Prostate gland (tissue), 2 donors: ENCODE data around the gene BRSK2.

Source experiments
- POLR2AphosphoS5 ChIP-seq: sonication (generic); formaldehyde crosslinking; IDR thresholded peaks from one replicate; pipeline ENCODE4 v1.6.1; 2017; ENCODE audit warnings: antibody characterized with exemption
- TF ChIP-seq, protein P1 (sequence below), 4 experiments: fragments of 200-600 bp in 2 of 4; fragments of 450-650 bp in 2 of 4; sonication (generic) in 2 of 4; IDR thresholded peaks; 1 replicate in 3 of 4; 2 replicates in 1 of 4; pipeline ENCODE4 v1.5.1; 2016 to 2019; ENCODE audit warnings: antibody characterized with exemption in 4 of 4, mild to moderate bottlenecking in 2 of 4, moderate library complexity in 2 of 4

DNA sequence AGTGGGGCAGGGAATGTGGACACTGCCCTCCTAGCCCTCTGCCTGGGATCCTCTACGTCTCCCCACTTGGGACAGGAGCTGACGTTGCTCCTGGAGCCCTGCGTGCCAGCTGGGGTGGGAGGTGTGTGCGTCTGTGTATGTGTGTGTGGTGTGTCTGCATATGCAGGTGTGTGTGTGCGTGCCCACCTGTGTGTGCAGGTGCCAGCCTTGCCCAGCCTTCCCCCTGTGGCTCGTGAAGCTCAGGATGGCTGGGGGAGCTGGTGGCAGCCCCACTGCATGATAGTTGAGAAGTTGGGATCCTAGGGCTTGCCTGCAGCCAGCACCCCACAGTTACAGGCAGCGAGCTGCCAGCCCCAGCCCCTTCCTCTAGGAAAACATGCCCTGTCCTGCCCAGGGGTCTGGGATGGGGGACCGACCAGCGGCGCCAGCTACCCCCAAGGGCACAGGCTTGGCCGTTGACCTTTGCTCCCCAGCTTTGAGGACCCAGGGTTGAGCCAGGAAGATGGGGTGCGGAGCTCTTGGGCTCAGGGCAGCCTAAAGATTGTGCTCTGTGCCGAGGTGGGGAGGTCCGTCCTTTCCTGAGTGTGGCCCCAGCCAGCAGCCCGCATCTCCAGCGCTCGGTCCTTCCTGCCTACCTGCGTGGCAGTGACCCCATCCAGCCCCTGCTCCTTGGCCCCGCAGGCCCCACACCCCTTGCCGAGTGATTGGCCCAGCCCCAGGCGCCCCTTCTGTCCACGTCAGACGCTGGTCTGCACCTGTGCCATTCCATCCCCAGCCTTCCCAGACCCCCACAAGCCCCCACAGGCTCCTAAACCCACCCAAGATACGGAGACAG lies 15.7 kb downstream of the BRSK2 start:
- TF ChIP-seq, protein P1, sequence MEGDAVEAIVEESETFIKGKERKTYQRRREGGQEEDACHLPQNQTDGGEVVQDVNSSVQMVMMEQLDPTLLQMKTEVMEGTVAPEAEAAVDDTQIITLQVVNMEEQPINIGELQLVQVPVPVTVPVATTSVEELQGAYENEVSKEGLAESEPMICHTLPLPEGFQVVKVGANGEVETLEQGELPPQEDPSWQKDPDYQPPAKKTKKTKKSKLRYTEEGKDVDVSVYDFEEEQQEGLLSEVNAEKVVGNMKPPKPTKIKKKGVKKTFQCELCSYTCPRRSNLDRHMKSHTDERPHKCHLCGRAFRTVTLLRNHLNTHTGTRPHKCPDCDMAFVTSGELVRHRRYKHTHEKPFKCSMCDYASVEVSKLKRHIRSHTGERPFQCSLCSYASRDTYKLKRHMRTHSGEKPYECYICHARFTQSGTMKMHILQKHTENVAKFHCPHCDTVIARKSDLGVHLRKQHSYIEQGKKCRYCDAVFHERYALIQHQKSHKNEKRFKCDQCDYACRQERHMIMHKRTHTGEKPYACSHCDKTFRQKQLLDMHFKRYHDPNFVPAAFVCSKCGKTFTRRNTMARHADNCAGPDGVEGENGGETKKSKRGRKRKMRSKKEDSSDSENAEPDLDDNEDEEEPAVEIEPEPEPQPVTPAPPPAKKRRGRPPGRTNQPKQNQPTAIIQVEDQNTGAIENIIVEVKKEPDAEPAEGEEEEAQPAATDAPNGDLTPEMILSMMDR (IDR thresholded peaks at IDR 0.05) = no peak
- TF ChIP-seq POLR2AphosphoS5 = no peak
